Parathyroid adenoma (tissue), 2 donors: ENCODE measurements around the gene CLCNKB.

Experiments
- H2AFZ ChIP-seq: fragments of 300-600 bp; sonication (generic); one replicate; pipeline ENCODE4 v1.7.0; 2017; ENCODE audit warnings: antibody characterized with exemption, mild to moderate bottlenecking
- H3K27ac ChIP-seq: fragments of 300-600 bp; sonication (generic); one replicate; pipeline ENCODE4 v1.7.0; 2017
- H3K27me3 ChIP-seq: fragments of 300-600 bp; sonication (generic); one replicate; pipeline ENCODE4 v1.7.0; 2017; ENCODE audit warnings: low read length; ENCODE audit not compliant: control insufficient read depth, insufficient read depth
- H3K36me3 ChIP-seq: fragments of 300-600 bp; sonication (generic); one replicate; pipeline ENCODE4 v1.7.0; 2017; ENCODE audit warnings: low read length; ENCODE audit not compliant: control insufficient read depth, insufficient read depth
- H3K4me1 ChIP-seq: fragments of 300-600 bp; sonication (generic); one replicate; pipeline ENCODE4 v1.7.0; 2017; ENCODE audit warnings: control low read depth
- H3K4me2 ChIP-seq: fragments of 300-600 bp; sonication (generic); one replicate; pipeline ENCODE4 v1.7.0; 2017; ENCODE audit warnings: low read length
- H3K4me3 ChIP-seq: fragments of 300-600 bp; sonication (generic); one replicate; pipeline ENCODE4 v1.7.0; 2017; ENCODE audit warnings: low read depth, low read length
- H3K79me2 ChIP-seq: fragments of 300-600 bp; sonication (generic); one replicate; pipeline ENCODE4 v1.7.0; 2017; ENCODE audit warnings: control low read depth
- H3K9ac ChIP-seq: fragments of 300-600 bp; sonication (generic); one replicate; pipeline ENCODE4 v1.7.0; 2017; ENCODE audit warnings: mild to moderate bottlenecking
- H3K9me3 ChIP-seq: fragments of 300-600 bp; sonication (generic); one replicate; pipeline ENCODE4 v1.7.0; 2017; ENCODE audit warnings: low read length; ENCODE audit not compliant: control insufficient read depth
- TF ChIP-seq, protein P1 (sequence below): fragments of 300-600 bp; sonication (generic); IDR thresholded peaks from one replicate; pipeline ENCODE4 v1.7.0; 2017; ENCODE audit warnings: antibody characterized with exemption, mild to moderate bottlenecking
- donor health status: primary hyperparathyroidism.

The CLCNKB gene

DNA sequence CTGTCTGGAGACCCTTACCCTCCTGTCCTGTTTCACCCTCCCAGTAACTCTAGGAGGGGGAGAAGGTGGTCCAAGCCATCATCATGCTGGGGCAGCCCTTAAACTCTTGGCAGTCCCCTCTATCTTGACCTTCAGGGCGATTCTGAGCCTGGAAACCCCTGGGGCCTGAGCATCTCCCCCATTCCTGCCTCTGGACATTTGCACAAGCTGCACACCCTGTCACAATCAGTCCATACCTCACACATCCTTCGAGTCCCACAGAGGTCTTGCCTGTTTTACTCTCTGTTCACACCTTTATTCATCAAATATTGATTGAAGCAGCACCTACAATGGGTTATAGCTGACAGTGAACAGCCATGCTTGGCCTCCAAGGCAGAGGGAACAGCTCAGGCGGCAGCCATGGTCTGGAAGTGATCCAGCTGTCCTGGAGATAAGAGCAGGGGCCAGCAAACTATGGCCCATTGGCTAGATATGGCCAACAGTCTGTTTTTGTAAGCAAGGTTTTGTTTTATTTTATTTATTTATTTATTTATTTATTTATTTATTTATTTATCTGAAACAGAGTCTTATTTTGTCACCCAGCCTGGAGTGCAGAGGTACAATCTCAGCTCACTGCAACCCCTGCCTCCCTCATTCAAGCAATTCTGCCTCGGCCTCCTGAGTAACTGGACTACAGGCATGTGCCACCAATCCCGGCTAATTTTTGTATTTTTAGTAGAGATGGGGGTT, 37.0 kb downstream of the CLCNKB start:
- TF ChIP-seq, protein P1, sequence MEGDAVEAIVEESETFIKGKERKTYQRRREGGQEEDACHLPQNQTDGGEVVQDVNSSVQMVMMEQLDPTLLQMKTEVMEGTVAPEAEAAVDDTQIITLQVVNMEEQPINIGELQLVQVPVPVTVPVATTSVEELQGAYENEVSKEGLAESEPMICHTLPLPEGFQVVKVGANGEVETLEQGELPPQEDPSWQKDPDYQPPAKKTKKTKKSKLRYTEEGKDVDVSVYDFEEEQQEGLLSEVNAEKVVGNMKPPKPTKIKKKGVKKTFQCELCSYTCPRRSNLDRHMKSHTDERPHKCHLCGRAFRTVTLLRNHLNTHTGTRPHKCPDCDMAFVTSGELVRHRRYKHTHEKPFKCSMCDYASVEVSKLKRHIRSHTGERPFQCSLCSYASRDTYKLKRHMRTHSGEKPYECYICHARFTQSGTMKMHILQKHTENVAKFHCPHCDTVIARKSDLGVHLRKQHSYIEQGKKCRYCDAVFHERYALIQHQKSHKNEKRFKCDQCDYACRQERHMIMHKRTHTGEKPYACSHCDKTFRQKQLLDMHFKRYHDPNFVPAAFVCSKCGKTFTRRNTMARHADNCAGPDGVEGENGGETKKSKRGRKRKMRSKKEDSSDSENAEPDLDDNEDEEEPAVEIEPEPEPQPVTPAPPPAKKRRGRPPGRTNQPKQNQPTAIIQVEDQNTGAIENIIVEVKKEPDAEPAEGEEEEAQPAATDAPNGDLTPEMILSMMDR = no peak
- H3K27ac ChIP-seq = no peak overlapping the region

DNA sequence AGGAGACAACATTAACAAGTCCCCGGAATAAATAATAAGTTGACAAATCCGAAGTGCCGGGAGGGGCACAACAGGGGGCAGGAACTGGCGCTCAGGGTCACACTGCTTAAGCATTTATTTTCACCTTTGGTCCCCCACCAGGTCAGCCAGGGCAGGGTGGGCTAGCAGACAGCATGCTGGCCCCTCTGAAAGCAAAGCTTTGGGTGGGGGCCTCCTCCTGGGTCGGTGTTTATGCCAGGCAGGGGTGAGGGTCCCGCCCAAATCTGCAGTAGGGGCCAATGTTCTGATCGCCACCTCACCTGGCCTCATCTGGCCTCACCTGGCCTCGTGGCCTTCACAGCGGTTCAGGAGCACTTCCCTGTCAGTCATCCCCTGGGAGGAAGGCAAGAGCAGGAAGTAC, 38.1 kb downstream of the CLCNKB start:
- H3K9me3 ChIP-seq = no peaks in the 10 kb centered on the region
- H3K79me2 ChIP-seq = no peaks in the 10 kb centered on the region
- no peak overlapping the region for H2AFZ ChIP-seq
- H3K4me1 ChIP-seq = no peaks in the 10 kb centered on the region
- no peak overlapping the region for H3K4me2 ChIP-seq
- H3K36me3 ChIP-seq = no peaks in the 10 kb centered on the region
- TF ChIP-seq, protein P1 = no peak
- no peaks in the 10 kb centered on the region for H3K27me3 ChIP-seq
- H3K27ac ChIP-seq = no peak overlapping the region
- H3K4me3 ChIP-seq = no peak overlapping the region
- H3K9ac ChIP-seq = no peak overlapping the region

More for the DNA sequence above, 37.0 kb downstream of the CLCNKB start:
- H3K27me3 ChIP-seq = no peaks in the 10 kb centered on the region
- no peaks in the 10 kb centered on the region for H3K36me3 ChIP-seq
- no peak overlapping the region for H2AFZ ChIP-seq
- H3K9me3 ChIP-seq = no peaks in the 10 kb centered on the region
- H3K79me2 ChIP-seq = no peaks in the 10 kb centered on the region
- H3K9ac ChIP-seq = no peak overlapping the region
- H3K4me1 ChIP-seq = no peaks in the 10 kb centered on the region
- no peak overlapping the region for H3K4me2 ChIP-seq
- H3K4me3 ChIP-seq = no peak overlapping the region

DNA sequence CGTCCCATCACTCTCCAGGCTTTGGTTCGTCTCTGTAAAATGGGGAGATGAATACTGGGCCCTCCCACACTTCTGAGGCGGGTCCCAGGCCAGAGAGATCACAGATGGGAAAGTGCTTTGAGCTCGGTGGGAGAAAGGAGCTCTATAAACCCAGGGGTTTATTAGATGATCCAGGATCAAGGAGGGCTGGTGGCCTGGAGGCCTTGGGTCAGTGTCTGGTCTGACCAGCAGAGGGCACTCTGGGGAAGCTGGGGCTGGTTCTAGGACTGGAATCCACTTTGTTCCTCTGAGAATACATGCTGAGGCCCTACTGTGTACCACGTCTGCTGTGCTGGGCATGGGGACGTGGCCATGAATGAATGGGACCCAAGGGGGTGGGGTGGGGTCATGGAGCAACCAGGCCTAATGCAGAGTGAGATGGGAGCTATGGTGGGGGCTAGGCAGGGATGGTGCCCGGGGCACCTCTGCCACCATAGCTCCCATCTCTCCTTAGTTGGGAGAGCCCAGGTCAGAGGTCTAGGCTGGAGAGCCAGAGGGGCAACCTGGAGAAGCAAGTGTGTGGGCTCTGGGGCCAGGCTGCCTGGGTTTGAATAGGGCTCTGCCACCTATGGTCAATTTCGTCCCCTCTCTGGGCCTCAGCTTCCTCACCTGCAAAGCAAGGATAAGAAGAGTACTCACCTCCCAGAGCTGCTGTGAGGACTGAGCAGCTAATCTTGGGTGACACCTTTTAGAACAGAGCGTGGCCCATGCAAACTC, 38.9 kb downstream of the CLCNKB start:
- no peaks in the 10 kb centered on the region for H3K9me3 ChIP-seq
- H3K4me1 ChIP-seq = no peaks in the 10 kb centered on the region
- no peak overlapping the region for H3K27ac ChIP-seq
- TF ChIP-seq, protein P1 = peak; percentile 68
- H3K27me3 ChIP-seq = no peaks in the 10 kb centered on the region
- no peak overlapping the region for H3K9ac ChIP-seq
- H3K4me2 ChIP-seq = no peak overlapping the region
- H3K4me3 ChIP-seq = no peak overlapping the region
- no peak overlapping the region for H2AFZ ChIP-seq
- H3K79me2 ChIP-seq = no peaks in the 10 kb centered on the region
- no peaks in the 10 kb centered on the region for H3K36me3 ChIP-seq

DNA sequence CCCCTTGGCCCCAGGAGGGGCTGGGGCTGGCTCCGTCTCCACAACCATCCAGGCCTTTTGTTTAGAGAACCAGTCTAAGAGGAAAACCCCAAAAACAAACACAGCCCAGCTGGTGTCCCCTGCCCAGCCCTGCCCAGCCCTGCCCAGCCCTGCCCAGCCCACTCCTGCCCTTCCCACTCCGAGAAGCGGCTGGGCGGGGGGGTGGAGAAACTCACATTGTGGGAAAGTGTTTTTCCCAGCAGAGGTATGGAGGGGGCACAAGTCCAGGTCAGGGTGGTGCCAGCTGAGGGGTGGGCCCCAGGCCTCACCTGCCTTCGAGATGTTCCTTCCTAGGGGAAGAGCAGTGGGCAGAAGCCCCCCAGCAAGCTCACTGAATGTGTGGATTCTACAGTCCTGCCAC, 39.9 kb downstream of the CLCNKB start:
- H3K9me3 ChIP-seq = no peaks in the 10 kb centered on the region
- no peak overlapping the region for H3K27ac ChIP-seq
- no peaks in the 10 kb centered on the region for H3K4me1 ChIP-seq
- H2AFZ ChIP-seq = no peak overlapping the region
- H3K27me3 ChIP-seq = no peaks in the 10 kb centered on the region
- no peak overlapping the region for H3K4me2 ChIP-seq
- H3K36me3 ChIP-seq = no peaks in the 10 kb centered on the region
- no peak overlapping the region for H3K9ac ChIP-seq
- TF ChIP-seq, protein P1 = no peak
- H3K79me2 ChIP-seq = no peaks in the 10 kb centered on the region
- H3K4me3 ChIP-seq = no peak overlapping the region
